AG08395 (cell line): Measurements from ENCODE around the gene ALKAL2.

Source experiments
- DNase-seq: peaks from one replicate; pipeline ENCODE4 v3.0.0; 2012; ENCODE audit warnings: mixed read lengths, low spot score

Gene ALKAL2

DNA sequence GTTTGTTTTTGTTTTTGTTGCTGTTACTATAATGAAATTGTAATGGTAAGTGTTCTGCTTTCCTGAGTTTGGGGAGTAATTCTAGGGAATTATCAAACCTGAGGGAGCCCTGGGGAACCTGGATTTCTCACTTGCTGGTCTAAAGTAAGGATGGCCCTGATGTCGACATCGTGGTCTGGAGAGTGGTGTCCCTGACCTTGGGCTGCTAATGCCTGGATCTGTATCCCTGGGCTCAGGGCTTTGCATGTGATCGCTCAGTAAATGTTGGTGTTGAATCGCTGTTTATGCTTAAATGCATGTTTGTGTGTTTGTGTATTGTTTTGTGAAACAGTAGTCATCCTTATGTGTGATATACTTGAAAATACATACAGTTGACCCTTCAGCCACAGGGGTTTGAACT, 17.0 kb downstream of the ALKAL2 start:
- no peak for DNase-seq

DNA sequence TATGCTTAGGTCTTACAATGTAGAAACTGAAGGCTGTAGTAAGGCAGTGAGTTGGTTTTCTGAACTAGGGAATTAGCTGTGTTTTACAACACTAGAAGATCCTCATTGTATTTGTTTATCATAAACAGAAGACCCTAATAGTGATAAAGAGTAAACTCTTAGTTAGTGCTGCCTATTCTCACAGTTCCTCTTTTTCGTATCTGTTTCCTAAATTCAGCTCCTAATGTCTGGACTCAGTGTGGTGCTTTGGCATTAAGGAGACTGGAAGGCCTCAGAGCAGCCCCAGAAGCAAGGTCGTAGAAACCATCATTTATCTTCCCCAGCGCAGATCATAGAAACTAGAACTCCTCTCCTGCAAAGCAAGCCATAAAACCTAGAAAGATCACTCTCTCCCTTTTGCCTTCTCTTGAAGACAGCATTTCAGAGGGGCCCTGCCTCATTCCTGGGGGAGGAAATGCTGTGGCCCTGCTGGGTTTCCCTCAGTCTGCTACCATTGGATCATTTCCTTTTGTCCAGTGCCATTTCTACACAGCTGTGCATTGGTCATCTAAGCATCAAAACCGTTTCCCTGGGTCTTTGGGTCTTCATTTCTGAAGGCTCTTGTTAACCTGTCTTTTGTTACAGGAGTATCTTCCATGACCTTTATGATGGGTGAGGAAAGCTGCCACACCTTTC, 18.4 kb downstream of the ALKAL2 start:
- DNase-seq: no peak

DNA sequence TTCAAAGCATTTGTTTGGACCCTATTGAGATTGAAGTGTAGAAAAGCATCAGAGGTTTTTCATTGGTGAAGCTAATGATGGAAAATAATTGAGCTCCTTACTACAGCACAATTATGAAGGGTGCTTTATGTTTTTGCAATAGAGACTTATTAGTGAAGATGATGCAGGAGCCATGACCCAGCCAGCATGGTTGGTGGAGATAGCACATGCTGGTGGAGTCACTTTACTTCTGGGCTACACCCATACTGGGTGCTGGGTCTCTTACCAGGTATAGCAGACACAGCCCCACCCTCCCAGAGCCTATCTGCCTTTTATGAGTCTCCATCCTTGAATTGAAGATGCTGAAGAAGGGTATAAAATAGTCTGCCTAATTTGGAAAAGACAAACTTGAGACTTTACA, 19.6 kb downstream of the ALKAL2 start:
- no peak for DNase-seq

DNA sequence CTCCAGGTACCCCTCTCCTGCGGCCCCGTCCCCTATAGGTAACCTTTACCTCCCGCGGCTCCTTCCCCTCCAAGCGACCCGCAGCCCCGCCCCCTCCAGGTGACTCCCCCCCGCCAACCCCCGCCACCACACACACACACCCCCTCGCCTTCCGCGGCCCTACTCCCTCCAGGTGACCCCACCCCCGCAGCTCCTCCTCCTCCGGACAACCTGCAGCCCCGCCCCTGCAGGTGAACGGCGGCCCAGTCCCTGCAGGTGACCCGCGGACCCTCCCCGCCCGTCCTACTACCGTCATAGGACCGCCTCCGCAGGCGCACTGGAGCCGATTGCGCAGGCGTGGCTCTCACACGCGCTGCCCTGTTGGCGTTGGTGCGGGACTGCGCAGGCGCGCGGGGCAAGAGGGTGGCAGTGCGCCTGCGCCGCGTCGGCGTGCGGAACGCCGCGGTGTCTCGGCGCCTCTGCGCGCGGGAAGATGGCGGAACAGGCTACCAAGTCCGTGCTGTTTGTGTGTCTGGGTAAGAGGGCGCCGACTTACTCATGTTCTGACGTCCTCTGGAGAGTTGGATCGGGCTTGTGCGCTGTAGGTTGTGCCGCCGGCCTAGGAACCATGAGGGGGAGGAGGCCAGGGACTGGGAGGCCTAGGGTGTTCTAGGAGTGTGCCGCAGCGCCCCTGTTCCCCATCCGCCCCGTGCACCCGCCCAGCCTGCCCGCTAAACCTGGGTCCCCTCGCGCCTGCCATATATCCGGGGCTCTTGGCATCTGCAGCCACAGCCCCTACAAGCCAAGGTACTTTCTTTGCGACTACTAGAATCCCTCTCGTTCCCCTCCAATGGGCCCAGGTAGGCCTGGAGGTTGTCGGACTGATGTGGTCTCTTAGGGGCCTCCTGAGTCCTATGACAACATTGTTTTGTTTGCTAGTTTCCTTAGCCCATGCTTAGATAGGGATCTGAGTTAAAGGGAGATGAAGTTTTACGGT, 23.1 kb downstream of the ALKAL2 start, which contains the start of gene ACP1:
TSS of gene ACP1 (plus strand) at position 455 of the 976 bp plus-strand sequence. CDS start at position 473, 18 bp downstream.
- peak; percentile 99 for DNase-seq

DNA sequence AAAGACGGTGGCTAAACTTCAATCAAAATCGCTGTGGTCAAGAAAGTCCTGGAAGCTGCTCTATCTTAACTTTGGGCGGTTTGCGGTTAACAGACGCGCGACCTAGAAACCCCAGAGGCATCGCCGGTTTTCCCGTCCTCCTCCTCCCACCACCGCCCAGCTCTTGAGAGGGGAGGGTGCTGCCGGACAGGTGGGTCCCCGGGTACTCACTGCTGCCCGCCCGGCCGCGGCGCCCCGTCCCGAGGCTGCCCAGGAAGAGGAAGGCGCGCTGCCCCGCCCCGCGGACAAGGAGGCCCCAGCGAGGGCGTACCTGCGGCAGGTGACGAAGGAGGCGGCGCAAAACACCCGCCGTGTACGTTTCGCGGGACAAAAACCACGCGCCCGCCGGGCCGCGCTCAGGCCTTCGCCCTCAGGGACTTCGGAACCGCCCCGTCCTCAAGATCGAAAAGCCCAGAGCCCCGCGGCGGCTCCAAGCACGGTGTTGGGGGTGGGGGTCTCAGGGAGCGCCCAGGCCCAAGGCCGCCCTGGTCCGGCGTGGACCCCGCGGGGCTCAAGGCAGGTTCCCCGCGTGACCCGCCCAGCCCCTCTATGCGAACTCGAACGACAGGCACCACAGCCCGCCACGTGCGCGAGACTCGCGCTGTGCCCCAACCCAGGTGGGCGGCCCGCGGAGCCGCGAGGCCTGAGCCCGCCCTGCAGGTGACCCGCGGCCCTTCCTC, 24.0 kb downstream of the ALKAL2 start, which contains the start of gene SH3YL1:
TSS of gene SH3YL1 (minus strand) at position 259 of the 719 bp plus-strand sequence. CDS start at position 211, 48 bp downstream.
- peak; percentile 6 for DNase-seq

DNA sequence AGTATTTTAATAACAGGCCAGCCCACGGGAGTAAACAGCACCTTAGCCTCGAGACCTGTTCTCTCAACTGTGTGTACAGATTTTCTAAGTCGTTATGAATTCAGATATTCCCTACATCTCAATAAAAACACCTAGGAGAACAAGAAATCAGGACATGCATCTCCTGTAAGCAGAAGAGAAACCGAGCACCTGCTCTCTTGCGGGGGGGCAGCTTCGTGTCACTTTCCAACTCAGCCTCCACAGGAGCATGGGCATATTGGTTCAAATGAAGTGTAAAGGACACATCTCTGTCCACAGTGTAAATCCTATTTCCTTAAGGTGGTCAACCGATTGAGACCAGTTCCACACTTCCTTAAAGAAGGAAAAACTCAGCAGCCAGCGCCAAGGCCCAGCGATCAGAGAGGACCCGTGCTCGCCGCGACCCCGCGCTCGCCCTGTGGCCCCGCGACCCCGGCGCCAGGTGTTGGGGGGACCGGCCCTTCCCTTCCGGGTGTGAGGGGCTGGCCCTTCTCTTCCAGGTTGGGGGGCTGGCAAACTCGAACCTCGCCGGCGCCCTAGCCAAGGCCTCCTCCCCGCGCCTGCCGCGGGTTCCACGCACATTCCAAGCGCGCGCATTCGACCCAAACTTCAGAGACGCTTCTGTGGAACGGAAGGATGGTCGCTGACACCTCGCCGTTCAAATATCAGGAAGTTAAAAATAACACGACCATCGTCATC, 24.7 kb downstream of the ALKAL2 start:
- DNase-seq: no peak

DNA sequence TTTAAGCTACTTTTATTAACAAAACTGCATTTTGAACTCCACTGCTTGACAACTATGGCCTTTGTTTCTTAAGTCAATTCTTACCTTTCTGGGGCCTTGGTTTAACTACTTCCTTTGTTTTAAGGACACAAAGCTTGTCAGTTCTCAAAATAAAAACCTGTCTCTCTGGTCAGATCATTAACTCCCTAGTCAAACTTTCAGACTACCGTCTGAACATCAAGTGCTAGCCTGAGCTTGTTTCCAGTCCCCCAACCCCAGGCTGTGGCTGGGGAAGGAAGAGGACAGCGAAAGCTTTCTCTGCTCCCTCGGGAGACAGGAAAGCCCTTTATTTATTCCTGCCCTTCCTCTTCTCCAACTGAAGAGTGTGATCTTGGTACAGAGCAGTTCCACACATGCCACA, 25.8 kb downstream of the ALKAL2 start:
- DNase-seq: no peak

DNA sequence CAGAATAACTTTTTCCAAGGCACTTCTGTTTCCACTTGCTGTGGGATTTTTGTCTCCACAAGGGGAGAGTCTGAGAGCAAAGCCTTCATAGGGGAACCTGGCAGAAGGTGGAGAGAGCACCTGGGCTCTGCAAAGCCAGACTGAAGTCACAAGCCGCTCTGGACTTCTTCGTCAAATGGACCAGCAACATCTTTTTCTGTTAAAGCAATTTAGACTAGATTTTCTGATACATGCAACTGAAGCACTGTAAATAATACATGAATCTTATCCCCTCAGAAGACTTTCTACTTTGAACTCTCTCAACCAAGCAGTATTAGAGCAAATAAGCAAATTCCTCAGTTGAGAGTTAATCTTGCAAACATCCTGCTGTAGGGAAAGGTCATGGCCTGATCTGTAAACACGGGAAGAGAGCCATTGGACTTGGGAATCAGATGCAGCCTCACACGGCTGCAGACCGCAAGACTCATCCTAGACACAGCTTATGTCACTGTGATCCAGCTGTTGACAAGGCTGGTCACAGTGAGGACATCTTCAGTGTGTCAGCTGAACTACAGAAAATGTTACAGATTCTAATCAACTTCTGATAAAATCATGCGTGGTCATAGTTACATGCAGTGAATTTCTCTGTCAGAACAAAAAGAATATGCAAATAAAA, 27.3 kb downstream of the ALKAL2 start:
- DNase-seq: no peak

DNA sequence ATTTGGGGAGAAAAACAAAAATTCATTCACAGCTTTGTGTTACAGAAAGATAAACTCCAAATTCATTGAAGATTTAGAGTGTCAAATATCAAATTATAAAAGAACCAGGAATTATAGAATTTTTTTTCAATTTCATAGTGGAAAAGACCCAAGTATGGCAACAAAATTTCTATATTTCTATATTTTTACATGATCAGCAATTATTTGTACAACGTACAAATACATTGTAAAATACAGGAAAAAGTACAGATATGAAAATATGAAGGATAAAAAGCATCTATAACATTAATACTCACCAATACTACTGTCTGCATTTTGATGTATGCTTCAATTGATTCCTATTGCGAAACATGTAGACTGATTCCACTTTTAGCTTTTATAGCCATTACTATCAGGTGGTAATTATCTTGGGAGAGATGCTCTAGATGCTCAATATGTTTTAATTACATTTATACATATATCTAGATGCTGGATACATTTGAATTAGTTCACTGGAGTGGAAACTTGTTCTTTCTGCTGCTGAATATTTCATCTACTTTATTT, 28.0 kb downstream of the ALKAL2 start:
- no peak for DNase-seq

DNA sequence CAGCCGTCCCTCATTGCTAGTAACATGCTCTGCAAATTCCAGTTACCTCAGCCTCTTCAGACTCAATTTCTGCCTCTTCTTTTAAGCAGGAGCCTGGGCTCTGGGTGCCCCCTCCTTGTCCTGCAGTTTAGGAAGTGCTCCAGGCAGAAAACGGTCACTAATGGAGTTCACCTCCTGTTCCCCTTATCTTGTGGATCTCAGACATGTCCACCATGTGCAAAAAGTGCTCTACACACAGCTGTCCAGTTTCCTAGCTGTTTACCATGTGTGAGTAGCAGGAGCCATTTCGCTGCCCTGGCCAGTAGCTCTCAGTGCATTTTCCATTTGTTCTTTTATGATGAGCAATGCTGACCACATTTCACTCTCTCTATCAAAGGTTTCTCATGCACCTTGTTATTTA, 29.0 kb downstream of the ALKAL2 start:
- DNase-seq: no peak

DNA sequence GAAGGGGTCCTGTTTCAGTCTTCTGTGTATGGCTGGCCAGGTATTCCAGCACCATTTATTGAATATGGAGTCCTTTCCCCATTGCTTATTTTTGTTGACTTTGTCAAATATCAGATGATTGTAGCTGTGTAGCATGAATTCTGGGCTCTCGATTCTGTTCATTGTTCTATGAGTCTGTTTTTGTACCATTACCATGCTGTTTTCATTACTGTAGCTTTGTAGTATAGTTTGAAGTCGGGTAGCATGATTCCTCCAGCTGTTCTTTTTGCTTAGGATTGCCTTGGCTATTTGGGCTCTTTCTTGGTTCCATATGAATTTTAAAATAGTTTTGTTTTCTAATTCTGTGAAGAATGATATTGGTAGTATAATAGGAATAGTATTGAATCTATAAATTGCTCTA, 30.0 kb downstream of the ALKAL2 start:
- no peak for DNase-seq

DNA sequence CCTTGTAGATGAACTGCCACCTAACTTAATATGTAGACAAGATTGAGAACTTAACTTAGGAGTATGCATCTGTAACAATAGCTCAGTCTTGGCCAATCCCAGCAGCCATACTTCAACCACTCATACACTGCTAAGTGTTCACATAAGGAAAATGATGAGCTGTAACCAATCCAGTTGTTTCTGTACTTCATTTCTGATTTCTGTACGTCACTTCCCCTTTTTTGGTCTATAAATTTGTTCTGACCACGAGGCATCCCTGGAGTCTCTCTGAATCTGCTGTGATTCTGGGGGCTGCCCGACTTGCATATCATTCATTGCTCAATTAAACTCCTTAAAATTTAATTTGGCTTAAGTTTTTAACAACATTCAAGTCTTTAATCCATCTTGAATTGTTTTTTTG, 30.5 kb downstream of the ALKAL2 start:
- no peak for DNase-seq

DNA sequence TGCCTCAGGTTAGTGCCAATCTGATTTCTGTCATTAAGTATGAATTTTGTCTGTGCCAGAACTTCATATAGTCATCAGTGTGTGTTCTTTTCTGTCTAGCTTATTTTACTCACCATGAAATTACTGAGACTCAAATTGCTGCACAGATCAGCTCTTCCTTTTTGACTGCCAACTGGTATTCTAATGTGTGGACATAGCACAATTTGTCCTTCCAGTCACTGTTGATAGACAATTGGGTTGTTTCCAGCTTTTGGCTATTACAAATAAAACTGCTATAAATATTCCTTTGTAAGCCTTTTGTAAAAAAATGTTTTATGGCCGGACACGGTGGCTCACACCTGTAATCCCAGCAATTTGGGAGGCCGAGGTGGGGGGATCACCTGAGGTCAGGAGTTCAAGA, 31.8 kb downstream of the ALKAL2 start:
- no peak for DNase-seq

DNA sequence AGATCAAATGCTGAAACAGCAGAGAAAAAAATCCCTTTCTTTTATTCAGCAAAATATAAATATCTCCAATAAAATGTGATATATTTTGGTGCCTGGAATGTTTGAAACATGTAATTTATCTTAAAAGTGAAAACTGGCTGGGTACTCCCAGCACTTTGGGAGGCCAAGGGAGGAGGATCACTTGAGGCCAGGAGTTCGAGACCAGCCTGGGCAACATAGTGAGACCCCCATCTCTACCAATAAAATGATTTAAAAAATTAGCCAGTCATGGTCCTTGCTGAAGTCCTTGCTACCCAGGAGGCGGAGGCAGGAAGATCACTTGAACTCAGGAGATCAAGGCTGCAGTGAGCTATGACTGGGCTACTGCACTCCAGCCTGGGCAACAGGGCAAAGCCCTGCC, 32.7 kb downstream of the ALKAL2 start:
- DNase-seq: no peak

DNA sequence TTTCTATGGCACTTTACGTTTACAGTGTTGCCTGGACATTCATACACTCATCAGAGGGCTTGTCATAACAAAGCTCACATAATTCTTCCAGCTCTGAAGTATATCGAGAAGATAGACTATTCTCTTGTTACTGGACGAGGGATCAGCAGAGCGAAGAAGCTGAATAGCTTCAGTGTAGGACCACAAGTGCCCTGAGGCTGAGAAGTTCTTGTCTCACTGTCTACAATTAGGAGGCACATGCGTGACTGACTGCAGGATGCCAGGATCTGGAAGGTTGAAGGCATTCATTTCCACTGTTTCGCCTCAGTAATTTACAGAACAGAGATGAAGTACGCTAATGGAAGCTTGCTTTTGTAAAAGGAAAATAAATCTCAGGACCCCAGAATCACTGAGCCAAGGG, 33.6 kb downstream of the ALKAL2 start:
- no peak for DNase-seq

DNA sequence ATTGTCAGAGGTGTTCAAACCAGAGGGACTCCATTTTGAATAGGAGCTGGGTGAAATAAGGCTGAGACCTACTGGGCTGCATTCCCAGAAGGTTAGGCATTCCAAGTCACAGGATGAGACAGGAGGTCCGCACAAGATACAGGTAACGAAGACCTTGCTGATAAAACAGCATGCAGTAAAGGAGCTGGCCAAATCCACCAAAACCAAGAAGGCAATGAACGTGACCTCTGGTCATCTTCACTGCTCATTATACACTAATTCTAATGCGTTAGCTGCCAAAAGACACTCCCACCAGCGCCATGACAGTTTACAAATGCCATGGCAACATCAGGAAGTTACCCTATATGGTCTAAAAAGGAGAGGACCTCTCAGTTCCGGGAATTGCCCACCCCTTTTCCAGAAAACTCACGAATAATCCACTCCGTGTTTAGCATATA, 34.7 kb downstream of the ALKAL2 start:
- no peak for DNase-seq

DNA sequence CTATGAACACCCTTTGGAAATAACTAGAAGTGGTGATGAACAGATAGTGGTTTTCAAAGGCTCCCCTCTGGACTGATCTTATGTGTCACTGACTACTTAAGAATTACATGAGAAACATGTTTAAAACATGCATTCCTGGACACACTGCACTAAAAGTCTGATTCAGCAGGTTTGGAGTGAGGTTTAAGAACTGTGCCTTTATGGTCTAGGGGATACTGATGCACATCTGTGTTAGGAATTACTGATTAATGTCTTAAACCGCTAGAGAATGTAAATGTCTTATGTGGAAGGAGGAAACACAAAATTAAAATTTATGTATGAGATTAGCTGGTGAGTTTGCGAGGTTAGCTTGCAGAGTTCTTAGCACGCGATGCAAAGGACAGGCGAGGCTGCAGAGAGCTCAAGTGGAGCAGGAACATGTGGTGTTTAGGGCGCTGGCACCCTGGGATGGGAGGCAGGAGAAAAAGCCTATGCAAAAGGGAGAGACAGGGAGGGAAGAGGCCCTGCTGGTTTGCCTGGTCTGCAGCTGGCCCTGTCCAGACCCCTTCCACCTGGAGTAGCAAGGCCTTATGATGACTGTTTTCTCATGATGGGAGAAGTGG, 35.8 kb downstream of the ALKAL2 start:
- no peak for DNase-seq

DNA sequence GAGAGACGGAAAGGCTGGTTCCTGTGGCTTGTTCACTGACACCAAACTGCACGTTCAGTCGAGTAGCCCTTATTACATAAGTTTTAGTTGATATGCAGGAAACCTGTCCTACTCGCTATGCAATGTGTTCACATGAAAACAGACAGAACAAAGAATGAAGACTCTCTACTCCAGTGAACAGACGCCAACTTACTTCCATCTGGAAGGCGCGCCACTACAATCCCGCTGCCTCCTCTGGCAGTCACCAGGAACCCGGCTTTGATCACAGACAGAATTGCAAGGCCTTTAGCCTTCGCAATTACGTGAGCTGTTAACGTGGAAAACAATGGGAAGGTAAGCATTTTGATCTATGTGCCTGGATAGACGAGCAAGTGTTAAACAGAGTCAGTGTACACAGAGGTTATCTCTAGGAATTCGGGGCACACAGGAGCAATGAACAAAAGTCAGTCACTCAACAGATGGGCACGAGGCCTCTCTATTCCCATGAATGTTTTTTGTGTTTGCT, 38.3 kb downstream of the ALKAL2 start:
- DNase-seq: no peak

DNA sequence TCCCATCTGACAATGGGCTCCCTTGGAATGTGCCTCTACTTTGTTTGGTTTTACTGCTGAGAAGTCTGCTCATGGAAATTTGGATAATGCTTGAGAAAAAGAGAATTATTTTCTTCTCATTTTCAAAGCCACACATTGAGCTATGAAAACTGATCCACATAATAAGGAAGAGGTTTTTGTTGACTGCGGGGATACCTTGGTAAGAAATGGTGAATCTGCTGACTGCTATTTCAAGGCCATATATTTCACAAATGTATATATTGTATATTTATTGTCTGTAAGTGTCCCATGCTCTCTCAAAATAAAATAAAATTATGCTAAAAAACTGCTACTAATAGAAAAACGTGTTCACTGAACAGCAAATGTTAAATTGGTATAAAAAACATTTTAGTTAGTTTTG, 39.2 kb downstream of the ALKAL2 start:
- DNase-seq: no peak

DNA sequence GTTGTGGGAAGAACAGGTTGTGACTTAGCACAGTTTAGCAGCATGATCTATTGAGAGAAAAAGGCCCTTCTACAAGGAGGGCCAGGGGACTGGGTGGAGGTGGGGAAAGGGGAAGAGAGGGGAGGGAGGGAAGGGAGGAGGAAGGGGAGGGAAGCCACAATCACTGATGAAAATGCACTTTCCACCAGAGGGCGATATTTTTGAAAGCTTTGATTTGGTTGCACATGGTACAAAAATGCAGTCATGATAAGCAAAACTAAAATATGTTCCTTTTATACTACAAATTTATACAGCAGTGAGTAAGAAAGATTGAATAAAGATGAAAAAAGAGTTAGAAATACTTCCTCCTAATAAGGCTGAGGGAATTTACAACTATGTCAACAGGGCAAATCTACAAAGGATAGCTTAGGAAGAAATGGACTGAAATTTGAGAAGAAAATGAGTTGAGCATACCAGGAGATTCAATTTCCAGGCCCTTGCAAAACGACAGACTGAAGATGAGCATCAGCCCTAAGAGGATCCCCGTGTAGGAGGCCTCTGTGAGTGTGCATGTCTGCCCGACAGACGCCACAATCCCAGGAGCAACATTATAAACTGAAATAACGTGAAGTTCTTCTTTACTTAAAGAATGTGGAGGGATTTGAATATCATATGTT, 41.3 kb downstream of the ALKAL2 start:
- peak; percentile 53 for DNase-seq
